GM12801 (cell line): ENCODE data around the gene CCDC186.

ENCODE experiments used
- TF ChIP-seq, protein P1 (sequence below): IDR thresholded peaks from one replicate; pipeline ENCODE4 v1.5.1; 2011; ENCODE audit warnings: control low read depth; ENCODE audit not compliant: insufficient read length; ENCODE audit errors: extremely low read depth

CCDC186 gene

DNA sequence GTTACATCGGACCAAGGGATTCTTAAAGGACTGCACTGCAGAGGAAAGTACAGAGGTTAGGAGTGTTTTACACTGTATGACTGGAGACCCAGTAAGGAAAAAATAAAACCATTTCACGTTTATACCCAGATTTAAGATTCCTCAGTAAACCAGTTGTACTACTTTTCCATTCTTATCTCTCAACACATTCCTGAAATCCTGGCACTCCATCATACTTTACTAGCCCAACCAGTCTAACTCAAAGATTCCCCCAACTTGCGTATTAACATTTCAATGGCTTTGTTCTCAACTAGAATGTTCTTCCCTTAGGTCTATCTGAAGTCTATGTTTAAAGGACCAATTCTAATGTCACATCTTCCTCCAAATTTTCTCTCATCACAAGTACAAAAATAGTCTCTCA is 8.0 kb downstream of the CCDC186 start:
- TF ChIP-seq, protein P1, sequence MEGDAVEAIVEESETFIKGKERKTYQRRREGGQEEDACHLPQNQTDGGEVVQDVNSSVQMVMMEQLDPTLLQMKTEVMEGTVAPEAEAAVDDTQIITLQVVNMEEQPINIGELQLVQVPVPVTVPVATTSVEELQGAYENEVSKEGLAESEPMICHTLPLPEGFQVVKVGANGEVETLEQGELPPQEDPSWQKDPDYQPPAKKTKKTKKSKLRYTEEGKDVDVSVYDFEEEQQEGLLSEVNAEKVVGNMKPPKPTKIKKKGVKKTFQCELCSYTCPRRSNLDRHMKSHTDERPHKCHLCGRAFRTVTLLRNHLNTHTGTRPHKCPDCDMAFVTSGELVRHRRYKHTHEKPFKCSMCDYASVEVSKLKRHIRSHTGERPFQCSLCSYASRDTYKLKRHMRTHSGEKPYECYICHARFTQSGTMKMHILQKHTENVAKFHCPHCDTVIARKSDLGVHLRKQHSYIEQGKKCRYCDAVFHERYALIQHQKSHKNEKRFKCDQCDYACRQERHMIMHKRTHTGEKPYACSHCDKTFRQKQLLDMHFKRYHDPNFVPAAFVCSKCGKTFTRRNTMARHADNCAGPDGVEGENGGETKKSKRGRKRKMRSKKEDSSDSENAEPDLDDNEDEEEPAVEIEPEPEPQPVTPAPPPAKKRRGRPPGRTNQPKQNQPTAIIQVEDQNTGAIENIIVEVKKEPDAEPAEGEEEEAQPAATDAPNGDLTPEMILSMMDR, result no peak

DNA sequence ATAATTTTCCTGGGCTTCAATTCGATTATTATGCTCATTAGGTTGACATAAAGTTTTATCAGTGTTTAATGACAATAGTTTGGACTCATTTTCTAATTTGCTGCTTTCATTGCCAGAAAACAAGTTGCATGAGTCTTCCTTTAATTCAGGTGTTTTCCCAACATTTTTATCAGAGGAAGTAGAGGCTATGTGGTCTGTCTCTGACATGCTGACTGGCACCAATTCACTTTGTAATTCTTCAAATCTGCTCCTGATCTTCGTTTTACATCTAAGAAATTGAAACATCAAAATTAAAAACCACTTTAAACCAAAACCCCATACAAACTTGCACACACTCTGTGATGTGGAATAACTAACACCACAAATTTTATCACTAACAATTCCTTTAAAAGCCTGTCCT is 10.9 kb downstream of the CCDC186 start:
- TF ChIP-seq, protein P1, result no peak

DNA sequence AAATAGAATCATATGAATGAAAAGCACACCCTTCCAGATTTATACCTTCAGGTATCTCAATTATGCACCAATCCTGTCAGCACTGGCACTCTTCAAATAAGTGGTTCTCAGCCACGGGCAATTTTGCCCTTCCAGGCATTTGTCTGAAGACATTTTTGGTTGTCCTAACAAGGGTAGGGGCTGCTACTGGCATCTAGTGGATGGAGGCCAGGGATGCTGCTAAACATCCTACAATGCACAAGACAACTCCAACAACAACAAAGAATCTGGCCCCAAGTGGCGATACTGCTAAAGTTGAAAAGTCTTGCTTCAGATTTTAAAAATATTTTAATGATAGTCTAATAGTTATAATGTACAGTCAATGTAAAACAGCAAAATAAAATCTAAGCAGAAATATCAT is 16.1 kb downstream of the CCDC186 start:
- TF ChIP-seq, protein P1, result no peak

DNA sequence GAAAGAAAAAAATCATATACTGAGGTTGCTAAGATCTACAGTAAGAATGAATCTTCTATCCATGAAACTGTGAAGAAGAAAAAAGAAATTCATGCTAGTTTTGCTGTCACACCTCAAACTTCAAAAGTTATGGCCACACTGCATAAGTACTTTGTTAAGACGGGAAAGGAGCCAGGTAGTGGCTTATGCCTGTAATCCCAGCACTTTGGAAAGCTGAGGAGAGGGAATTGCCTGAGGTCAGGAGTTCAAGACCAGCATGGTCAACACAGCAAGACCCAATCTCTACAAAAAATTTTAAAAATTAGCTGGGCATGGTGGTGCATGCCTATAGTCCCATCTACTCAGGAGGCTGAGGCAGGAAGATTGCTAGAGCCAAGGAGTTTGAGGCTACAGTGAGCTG is 22.1 kb downstream of the CCDC186 start:
- TF ChIP-seq, protein P1, result no peak

DNA sequence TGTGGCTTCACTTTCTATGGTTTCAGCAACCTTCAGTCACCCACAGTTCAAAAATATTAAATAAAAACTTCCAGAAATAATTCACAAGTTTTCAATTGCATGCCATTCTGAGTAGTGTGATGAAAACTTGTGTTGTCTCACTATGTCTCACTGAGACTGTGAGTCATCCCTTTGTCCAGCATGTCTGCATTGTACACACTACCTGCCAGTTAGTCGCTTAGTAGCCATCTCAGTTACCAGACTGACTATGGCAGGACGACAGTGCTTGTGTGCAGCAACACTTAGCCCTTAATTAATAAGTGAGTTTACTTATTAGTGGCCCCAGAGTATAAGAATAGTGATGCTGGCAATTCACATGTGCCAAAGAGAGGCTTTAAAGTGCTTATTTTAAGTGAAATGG is 22.5 kb downstream of the CCDC186 start:
- TF ChIP-seq, protein P1, result no peak

DNA sequence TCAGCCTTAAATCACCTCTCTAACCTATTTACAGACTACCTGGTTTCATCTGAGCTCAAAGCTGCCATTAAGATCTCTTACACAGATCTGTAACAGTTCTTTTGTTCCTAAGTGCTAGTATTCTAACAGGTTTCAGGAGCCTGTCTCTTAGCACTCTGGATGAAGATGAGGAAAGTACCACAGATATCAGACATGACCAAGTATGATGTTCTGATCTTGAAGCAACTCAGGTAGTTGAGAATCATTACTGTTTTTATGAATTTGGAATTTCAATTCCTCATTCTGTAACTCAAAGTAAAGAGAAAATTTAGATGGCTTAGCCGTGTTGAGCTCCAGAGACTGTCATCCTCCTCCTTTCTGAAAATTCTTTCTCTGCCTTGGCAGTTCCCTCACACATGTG is 30.8 kb downstream of the CCDC186 start:
- TF ChIP-seq, protein P1, result no peak

DNA sequence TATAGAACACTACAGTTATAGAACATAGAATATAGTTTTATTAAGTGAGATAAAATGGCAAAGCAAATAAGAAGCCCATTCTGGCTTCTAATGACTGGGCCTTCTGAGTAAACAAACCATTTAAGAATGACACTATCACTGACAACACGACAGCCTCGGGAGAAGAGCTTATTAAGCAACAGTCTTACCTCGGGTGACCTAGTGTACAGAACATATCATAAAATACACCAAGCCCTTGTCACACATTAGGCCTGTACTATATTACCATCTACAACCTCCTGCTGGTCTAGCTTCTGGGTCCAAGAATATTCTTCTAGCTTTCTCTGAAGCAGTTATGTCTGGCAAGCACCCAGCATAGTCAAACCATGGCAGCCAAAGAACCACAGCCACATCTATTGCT is 32.0 kb downstream of the CCDC186 start:
- TF ChIP-seq, protein P1, result no peak

DNA sequence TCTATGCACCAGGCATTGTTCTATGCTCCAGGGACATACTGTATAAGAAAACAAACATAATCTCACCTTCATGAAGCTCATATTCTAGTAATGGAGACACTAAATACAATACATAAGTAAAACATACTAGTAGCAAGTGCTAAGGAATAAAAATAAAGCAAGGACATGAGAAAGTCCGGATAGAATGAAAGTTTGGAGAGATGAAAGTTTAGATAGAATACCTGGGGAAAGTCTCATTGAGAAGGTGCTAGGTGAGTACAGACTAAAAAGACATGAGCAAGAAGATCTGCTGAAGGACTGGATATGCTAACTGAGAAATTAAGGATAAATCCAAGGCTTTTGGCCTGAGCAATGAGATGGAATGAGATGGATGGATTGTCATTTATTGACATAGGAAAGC is 34.0 kb downstream of the CCDC186 start:
- TF ChIP-seq, protein P1, result no peak
